NCI-H2227 (cell line): Measurements from ENCODE around the gene KANSL1.

Experiments
- DNase-seq: peaks from one replicate; lab custom pipeline; 2025; ENCODE audit not compliant: unreplicated experiment; lab: John Stamatoyannopoulos, UW

Gene KANSL1

DNA sequence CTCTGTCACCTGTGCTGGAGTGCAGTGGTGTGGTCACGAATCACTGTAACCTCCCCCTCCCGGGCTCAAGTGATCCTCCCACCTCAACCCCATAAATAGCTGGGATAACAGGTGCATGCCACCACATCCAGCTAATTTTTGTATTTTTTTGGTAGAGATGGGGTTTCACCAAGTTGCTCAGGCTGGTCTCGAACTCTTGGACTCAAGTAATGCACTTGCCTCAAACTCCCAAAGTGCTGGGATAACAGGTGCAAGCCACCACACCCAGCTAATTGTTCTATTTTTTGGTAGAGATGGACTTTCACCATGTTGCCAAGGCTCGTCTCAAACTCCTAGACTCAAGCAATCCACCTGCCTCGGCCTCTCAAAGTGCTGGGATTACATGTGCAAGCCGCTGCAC is 107.7 kb downstream of the KANSL1 start:
- DNase-seq = no peak

DNA sequence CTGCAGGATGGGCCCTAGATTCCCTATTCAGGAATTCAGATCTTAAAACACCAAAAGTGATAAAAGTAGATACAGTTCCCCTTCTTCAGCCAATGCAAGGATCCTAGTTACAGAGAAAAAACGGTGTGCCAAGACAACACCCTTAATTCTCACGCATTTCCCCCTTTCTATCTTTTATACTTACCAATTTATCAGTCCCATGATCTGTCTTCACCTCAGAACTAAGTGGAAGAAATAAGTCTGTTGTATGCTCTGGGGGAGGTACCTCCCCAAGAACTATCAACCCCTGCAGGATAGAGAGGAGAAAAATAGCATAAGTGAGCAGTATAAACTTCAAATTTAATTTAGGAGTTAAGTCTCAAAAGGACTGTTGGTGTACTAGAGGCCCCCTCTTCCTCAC is 111.0 kb downstream of the KANSL1 start:
- no peak for DNase-seq

DNA sequence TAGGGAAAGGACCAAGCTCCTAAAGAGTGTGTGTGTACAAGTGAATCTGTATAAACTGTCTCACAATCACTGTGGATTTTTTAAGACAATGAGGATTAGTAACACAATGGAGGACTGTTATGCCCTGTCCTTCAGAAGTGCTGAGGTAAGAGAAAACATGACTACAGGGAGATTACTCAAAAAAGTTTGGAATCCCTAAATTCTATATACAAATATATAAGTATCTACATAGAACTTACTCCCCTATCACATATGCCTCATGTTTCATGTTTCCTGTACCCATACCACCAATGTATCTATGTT is 112.3 kb downstream of the KANSL1 start:
- no peak for DNase-seq

DNA sequence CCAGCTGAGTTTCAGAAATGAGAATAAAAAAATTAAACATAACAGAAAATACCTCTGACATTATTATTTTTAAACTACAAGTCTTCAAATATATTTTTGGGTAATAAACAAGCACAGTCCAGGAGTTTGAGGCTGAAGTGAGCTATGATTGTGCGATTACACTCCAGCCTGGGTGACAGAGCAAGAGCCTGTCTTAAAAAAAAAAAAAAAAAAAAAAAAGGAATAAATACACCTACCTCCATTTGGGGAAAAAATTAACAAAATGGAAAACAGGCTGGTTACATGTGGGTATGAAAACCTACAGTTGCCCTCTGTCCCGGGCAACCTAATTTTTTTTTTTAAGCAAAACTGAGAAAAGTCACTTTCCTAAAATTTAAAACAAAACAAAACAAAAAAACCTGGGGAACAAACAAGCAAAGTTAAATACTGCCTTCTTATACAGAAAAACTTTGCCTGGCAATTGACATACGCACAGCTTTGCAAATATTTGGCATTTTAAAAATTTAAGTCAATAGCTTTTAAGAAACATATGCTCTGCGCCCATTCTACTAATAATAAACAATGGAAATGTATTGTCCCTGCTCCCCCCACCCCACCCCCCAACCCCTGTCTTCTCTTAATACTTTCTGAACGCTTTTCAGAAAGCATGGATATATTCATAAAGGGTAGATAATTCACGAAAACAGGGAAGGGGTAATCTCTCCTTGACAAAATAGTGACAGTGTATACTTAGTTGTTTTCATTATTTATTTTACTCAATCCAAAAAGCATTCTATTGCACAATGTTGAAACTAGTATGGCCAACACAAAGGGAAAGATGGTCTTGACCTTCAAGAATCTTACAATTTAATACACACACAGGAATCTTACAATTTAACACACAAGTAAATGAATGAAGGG is 112.9 kb downstream of the KANSL1 start:
- no peak for DNase-seq

DNA sequence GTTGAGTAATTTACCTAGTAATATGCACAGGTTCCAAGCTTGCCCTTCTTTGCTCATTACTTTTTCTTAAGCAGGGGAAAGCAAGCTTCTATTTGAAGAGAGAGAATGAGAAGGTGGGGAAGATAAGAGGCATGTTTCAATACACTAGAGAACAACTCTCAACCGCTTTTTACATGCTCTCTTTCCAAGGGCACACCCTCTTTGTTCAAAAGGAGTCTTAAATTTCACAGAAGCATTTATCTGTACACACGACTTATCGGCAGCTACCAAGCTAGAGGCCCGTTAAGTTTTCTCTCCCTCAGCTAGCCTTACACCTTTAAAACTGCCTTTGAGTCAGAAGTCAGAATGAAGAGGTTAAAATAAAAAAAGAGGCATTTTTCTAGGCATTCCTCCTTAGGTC is 114.6 kb downstream of the KANSL1 start:
- no peak for DNase-seq

DNA sequence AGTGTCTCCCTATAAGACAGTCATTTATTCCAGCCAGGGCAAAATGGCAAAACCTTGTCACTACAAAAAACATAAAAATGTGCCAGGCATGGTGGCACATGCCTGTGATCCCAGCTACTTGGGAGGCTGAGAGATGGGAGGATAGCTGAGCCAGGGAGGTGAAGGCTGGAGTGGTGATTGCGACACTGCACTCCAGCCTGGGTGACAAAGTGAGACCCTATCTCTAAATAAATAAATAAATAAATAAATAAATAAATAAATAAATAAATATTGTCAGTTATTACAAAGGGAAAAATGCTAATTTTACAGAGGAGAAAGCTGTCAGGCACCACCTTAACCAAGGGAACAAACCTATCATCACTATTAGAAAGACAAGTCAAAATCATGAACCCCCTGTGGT is 118.7 kb downstream of the KANSL1 start:
- no peak for DNase-seq

DNA sequence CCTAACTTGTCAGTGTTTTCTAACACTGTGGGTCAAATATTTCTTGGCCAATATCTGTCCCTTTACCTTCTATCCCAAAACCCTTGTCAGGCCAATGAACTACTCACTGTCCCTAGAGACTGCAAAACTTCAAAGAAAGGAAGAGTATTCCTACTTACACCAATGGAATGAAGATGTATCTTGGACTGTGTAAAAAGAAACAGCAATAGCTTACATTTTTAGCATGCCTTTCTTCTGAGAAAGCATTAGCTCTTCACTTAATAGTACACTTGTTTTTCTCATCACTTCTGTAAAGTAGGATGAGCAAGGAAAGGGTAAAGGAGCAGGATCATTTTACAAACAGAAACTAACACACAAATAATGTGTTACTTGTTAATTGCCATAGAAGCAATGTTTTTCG is 120.2 kb downstream of the KANSL1 start:
- DNase-seq = no peak

DNA sequence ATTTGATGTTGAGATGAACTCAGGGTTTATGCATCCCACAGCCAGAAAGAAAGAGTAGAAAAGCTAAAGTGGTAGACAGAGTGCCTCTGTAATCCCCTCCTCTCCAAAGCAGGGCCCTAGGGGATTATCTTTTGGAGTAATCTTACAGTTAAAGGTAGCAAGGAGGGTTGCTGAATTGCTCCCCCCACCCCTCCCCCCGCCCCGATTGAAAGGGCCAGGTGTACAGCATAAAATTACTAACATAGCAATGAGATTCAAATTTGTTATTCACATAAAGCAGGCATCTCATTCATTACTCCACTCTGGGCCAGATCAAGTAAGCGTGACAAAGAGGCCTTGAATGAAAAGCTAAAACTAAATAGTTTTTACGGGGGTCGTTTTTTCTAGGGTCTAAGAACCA is 121.4 kb downstream of the KANSL1 start:
- DNase-seq = no peak

DNA sequence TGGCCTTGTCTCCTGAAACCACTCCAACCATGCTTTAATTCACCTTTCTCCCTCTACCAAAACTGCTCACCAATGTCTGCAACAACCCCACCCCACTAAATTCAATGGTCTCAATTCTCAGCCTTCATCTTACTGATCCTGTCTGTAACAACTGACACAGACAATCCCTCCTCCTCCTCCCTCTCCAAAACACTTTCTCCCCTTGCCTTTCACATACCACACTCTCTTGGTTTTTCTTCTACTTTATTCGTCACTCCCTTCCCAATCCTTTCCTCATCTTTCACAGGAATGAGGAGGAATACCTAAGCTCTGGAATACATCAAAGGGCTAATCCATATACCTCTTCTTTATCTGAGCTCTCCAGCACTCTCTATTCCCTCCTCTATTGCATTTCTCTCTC is 128.8 kb downstream of the KANSL1 start:
- DNase-seq = no peak

DNA sequence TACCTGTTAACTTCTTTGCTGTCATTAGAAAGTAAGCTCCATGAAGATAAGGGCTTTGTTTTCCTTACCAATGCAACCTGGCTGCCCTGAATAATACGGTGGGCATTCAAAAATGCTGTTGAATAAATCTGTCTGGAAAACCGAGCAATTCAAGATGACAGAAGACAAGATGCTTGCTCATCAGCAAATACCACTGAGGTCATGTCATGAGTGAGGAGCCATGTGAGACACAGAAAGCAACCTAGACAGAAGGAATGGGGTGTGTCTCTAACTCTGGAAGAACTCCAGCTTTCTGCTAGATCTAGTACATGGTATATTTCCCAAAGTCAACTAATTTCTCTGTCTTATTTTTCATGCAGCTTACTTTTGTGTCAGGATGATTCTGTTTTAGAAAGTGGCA is 130.0 kb downstream of the KANSL1 start:
- no peak for DNase-seq

DNA sequence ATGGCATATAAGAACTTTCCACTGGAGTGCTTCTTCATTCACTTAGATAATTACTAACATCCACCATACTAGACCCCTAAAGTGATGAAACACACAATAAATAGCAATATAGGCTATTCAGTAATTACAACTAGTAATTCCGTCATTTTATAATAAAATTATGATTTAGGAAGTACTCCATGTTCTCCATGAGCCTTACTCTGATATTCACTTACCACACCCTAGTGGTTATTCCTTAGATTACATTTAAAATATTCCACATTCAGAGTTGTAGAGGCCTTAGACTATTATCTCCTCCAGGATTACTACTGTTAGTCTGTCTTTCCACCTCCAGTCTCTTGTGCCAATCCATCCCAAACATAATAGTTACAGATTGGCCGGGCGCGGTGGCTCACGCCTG is 131.8 kb downstream of the KANSL1 start:
- DNase-seq = peak; percentile 14

DNA sequence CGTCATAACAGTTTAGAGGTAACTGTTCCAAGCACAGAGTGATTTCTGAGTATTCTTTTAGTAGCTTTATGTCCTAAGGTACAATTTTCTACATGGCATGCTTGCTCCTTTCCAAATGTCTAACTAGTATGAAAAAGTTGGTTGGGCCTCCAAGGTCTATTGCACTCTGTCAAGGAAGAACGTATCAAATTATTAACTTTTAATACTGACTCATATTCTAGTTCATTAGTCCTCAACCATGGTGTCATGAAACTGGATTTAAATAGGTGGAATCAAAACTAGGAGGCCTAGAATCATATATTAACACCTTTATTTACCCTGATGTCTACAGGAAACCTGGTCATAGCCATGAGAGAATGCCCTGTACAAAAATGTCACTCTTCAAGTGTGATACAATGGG is 132.8 kb downstream of the KANSL1 start:
- DNase-seq = no peak

DNA sequence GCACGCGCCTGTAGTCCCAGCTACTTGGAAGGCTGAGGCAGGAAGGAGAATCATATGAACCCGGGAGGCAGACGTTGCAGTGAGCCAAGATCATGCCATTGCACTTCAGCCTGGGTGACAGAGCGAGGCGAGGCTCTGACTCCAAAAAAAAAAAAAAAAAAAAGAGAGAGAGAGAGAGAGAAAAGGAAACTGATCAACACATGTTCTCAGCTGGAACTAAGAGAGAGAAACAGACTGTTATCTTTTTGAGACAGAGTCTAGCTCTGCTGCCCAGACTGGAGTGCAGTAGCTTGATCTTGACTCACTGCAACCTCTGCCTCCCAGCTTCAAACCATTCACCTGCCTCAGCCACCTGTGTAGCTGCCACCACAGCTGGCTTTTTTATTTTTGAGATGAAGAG is 133.7 kb downstream of the KANSL1 start:
- no peak for DNase-seq

DNA sequence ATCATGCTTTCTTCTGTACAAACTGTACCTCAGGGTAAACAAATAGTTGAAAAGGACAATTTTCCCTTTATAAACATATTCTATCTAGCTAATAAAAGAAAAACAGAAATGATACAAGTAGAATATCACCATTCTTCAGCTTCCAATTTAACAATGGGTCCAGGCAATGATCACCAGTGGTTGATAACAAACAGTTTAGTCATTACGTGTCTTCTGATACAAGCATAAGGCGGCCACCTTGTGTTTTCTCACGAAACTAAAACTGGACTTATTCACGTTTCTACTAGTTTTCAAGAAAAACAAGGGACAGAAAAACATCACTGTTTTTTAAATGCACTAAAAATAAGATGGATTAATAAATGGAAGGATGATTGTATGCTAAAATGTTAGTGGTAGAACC is 135.9 kb downstream of the KANSL1 start:
- DNase-seq = no peak

DNA sequence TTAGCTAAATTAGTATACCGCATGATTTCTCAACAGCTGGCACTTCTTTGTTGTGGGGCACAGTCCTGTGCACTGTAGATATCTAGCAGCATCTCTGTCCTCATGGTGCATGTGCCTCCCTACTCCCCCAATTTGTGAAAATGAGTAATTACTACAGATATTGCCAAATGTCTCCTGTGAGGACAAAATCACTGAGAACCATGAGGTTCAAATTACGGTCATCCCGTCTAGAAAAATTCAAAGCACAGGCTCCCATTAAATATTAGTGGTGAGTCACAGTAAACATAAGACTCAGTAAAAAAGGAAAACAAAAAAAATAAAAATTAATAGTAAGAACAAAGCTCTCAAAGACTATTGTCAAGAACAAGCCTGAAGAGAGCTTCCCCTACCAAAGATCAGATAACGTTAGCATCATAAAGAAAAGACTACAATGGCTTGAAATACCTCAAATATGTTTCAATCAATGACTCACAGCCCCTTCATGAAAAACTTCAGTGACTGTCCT is 136.4 kb downstream of the KANSL1 start:
- DNase-seq = no peak

DNA sequence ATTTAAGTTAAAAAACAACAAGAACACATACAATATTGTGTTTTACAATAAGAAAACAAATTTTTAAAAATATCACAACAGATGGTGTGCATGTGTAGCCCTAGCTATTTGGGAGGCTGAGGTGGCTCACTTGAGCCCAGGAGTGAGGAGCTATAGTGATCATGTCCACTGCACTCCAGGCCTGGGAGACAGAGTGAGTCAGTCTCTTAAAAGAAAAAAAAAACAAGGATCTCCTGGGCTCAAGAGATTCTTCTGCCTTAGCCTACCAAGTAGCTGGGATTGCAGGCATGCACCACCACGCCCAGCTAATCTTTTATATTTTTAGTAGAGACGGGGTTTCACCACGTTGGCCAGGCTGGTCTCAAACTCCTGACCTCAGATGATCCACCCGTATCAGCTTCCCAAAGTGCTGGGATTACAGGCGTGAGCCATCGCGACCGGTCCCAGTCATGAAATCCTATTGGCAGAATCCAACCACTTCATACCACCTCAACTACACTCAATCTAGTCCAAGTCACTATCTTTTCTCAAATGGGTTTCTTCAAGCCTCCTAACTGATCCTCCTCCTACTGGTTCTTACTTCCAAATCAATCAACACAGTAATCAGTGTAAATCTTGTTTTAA is 139.2 kb downstream of the KANSL1 start:
- no peak for DNase-seq

DNA sequence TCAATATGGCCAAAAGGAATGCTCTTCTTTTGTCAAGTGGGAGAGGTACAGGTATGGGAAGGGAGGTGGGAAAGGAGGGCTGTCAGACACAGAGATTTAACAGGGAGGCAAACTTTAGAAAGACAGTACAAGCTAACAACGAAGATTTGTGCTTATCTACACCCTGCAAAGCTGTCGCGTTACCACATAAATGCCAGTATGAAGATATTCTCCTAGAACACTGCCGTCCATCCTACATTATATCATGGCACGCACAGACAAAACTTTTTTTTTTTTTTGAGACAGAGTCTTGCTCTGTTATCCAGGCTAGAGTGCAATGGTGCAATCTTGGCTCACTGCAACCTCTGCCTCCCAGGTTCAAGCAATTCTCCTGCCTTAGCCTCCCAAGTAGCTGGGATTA is 143.6 kb downstream of the KANSL1 start:
- DNase-seq = no peak

DNA sequence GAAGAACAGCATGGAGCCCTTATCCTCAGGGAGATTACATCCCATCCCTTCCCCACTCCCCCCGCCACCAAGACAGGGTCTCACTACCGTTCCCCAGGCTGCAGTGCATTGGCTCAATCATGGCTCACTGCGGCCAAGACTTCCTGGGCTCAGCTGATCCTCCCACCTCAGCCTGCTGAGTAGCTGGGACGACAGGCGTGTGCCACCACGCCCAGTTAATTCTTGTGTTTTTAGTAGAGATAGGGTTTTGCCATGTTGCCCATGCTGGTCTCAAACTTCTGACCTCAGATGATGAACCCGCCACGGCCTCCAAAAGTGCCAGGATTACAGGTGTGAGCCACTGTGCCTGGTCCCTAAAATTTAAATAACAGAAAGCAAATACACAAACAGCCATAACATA is 145.4 kb downstream of the KANSL1 start:
- DNase-seq = no peak

DNA sequence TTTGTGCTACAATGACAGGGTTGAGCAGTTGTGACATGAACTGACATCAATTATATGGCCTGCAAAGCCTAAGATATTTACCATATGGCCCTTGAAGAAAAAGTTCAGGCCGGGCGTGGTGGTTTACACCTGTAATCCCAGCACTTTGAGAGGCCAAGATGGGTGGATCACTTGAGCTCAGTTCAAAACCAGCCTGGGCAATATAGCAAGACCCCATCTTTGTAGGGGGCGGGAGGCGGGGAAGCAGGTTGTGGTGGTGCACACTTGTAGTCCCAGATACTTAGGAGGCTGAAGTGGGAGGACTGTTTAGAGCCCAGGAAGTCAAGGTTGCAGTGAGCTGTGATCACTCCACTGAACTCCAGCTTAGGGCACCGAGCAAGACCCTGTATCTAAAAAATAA is 145.8 kb downstream of the KANSL1 start:
- no peak for DNase-seq

DNA sequence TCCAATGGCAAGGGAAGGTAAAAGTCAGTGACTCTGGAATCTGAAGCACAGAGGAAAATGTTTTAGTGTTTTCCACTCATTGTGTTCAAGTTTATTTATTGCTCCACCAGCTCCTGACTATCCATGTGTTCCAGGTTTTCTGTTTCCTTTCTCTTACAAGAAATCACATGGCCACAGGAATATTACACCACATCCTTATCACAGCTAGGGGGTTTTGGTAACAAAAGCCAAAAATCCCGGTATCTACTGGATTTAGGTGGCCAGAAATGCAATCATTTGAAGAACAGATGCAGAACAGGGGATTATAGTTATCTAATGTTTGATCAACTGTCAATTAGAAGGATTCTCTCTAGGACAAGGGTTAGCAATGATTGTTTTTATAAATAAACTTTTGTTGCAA is 146.3 kb downstream of the KANSL1 start:
- DNase-seq = no peak

DNA sequence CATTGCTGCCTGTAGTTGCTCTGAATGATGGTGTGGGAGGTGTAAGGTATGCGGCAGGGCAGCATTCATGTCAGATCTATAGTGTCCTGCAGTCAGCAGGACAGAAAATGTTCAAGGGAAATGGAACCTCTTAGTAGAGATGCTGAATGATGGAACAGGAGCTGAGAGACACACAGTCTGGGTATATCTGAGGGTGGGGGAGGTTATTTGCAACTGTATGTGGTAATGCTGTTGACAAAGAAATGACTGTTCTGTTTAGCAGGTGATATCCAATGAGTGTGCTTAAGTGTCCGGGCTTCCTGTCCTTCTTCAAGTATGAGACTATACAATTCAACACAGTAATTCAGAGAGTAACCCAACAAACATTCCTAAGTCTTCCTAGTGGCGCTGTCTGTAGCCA is 147.6 kb downstream of the KANSL1 start:
- no peak for DNase-seq

DNA sequence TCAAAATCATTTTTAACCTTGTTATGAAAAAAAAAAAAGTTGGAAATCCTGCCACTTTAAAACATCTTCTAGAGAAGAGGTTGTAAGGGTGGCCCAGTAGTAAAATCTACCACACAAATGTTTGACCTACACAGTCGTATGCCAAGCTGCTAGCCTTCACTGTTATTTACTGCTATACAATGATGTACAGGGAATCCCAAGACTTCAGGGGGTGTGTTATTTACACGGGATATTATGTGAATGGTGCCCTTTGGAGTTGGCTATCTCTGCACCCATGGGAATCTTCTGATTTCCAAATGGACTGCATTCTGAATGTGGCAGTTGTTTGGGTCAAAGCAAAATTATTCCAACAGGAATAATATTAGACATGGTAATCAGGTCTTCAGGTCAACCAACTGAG is 148.2 kb downstream of the KANSL1 start:
- DNase-seq = no peak
